Body of pancreas (tissue), 4 donors: Measurements from ENCODE around the gene DDX41.

Experiments used
- CTCF ChIP-seq, 7 experiments: fragments of 450-650 bp in 4 of 7; fragments of 200-600 bp in 3 of 7; sonication (generic) in 3 of 7; IDR thresholded peaks; one replicate each; pipeline ENCODE4 v1.5.1; 2016 to 2019; ENCODE audit warnings: antibody characterized with exemption in 7 of 7
- POLR2A ChIP-seq, 3 donors: fragments of 450-650 bp; IDR thresholded peaks; one replicate each; pipeline ENCODE4 v1.6.1; 2016; ENCODE audit warnings: antibody characterized with exemption in 3 of 3, mild to moderate bottlenecking in 2 of 3

DNA sequence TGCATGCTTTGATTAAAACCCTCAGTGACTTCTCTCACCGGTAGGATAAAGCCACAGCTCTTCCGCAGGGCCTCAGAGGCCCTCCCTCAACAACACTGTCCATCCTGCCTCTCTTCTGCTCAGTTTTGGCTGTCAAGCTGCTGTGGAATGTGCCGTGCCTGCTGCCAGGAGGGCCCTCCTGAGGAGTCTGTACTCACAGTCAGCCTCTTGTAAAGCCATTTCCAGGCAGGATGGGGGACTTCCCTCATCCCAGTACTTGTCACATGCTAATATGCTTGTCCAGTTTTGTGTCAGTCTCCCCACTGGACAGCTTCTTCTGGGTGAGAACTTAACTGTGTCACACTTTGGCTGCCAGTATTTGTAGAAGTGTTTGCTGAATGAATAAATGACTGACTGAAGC is 13.9 kb upstream of the DDX41 start:
- TF ChIP-seq CTCF (IDR thresholded peaks at IDR 0.05) (no peak), POLR2A (IDR thresholded peaks at IDR 0.05) (no peak)
